GM21529 (cell line): ENCODE data around the gene TLE3.

Experiments used
- ATAC-seq: cut with Tn5 transposase; IDR thresholded peaks from one replicate; pipeline ENCODE4 v1.9.1; 2021; ENCODE audit not compliant: unreplicated experiment

TLE3 gene

GRCh38 chr15:70050441-70050840, 47.3 kb downstream of the TLE3 start:
- ATAC-seq = no peak

- ATAC-seq = no peak
Observed at GRCh38 chr15:70049701-70050301, 47.9 kb downstream of the TLE3 start.

- ATAC-seq = no peak
Observed at GRCh38 chr15:70048578-70049514, 48.9 kb downstream of the TLE3 start.

GRCh38 chr15:70048198-70048565, 49.5 kb downstream of the TLE3 start:
- no peak for ATAC-seq

GRCh38 chr15:70047386-70048197, 50.1 kb downstream of the TLE3 start:
- no peak for ATAC-seq

- no peak for ATAC-seq
Observed at GRCh38 chr15:70046679-70047369, 50.9 kb downstream of the TLE3 start.

- ATAC-seq = no peak
Observed at GRCh38 chr15:70045045-70045444, 52.7 kb downstream of the TLE3 start.

- ATAC-seq = no peak
Observed at GRCh38 chr15:70044168-70044567, 53.5 kb downstream of the TLE3 start.

GRCh38 chr15:70043590-70043989, 54.1 kb downstream of the TLE3 start:
- no peak for ATAC-seq

- ATAC-seq = no peak
Observed at GRCh38 chr15:70042553-70043214, 55.0 kb downstream of the TLE3 start.

- ATAC-seq = no peak
Observed at GRCh38 chr15:70039917-70040316, 57.8 kb downstream of the TLE3 start.

- no peak for ATAC-seq
Observed at GRCh38 chr15:70038730-70039392, 58.9 kb downstream of the TLE3 start.

- no peak for ATAC-seq
Observed at GRCh38 chr15:70037292-70037640, 60.5 kb downstream of the TLE3 start.

- ATAC-seq = peak; percentile 73
Observed at GRCh38 chr15:70036585-70037291, 61.0 kb downstream of the TLE3 start.

GRCh38 chr15:70035719-70036077, 62.0 kb downstream of the TLE3 start:
- ATAC-seq = peak; percentile 58

- ATAC-seq = no peak
Observed at GRCh38 chr15:70035051-70035718, 62.5 kb downstream of the TLE3 start.

- ATAC-seq = no peak
Observed at GRCh38 chr15:70034596-70034995, 63.1 kb downstream of the TLE3 start.

- ATAC-seq = no peak
Observed at GRCh38 chr15:70034141-70034540, 63.6 kb downstream of the TLE3 start.
